Stimulated activated naive CD8-positive, alpha-beta T cell treated with anti-CD3 and anti-CD28 coated beads, Interleukin-15, Interleukin-2, amounts not matched to agents 100 U/mL and 50 U/mL, for 24 hours (primary cell): ENCODE measurements around the gene DNER.
"Not testable (repeated sequence)": the region's sequence is repeated elsewhere in the genome, so short reads cannot be mapped to it uniquely, and the experiment has no call there.

Experiments used
- ATAC-seq: fragments of 150-1000 bp; cut with Tn5 transposase; one replicate; pipeline ENCODE4 v1.10.0; 2021
- DNase-seq: peaks from one replicate; pipeline ENCODE4 v3.0.0; 2021

DNER gene

GRCh38 chr2:229714736-229715541 lies 584 bp upstream of the DNER start:
- DNase-seq, result peak; percentile 53
- peak; percentile 41 for ATAC-seq

GRCh38 chr2:229713371-229714079 lies 830 bp downstream of the DNER start:
- peak; percentile 54 for ATAC-seq
- DNase-seq, result peak; percentile 10

GRCh38 chr2:229712136-229712535 lies 2.2 kb downstream of the DNER start:
- DNase-seq (no peak), ATAC-seq (no peak)

GRCh38 chr2:229708335-229708734 lies 6.0 kb downstream of the DNER start:
- no peak for ATAC-seq

GRCh38 chr2:229703909-229704630 lies 10.3 kb downstream of the DNER start:
- no peak for ATAC-seq
- no peak for DNase-seq

More at GRCh38 chr2:229708335-229708734, 6.0 kb downstream of the DNER start:
- no peak for DNase-seq

- no peak for ATAC-seq
- no peak for DNase-seq
Measured at GRCh38 chr2:229701716-229702115, 12.6 kb downstream of the DNER start.

- no peak for DNase-seq
- no peak for ATAC-seq
Measured at GRCh38 chr2:229701062-229701461, 13.3 kb downstream of the DNER start.

- DNase-seq (no peak), ATAC-seq (no peak)
Measured at GRCh38 chr2:229695961-229696360, 18.4 kb downstream of the DNER start.

GRCh38 chr2:229693845-229694244 lies 20.5 kb downstream of the DNER start:
- not testable (repeated sequence) for ATAC-seq, DNase-seq

- DNase-seq (no peak), ATAC-seq (no peak)
Measured at GRCh38 chr2:229691631-229692030, 22.7 kb downstream of the DNER start.

- no peak for DNase-seq
- no peak for ATAC-seq
Measured at GRCh38 chr2:229689307-229689839, 25.0 kb downstream of the DNER start.

- ATAC-seq (no peak), DNase-seq (no peak)
Measured at GRCh38 chr2:229688141-229688540, 26.2 kb downstream of the DNER start.

- ATAC-seq (no peak), DNase-seq (no peak)
Measured at GRCh38 chr2:229686122-229686919, 28.0 kb downstream of the DNER start.

- DNase-seq (no peak), ATAC-seq (no peak)
Measured at GRCh38 chr2:229684942-229685562, 29.3 kb downstream of the DNER start.

GRCh38 chr2:229679393-229680125 lies 34.8 kb downstream of the DNER start:
- no peak for ATAC-seq

GRCh38 chr2:229675569-229675968 lies 38.8 kb downstream of the DNER start:
- no peak for DNase-seq
- no peak for ATAC-seq

More at GRCh38 chr2:229679393-229680125, 34.8 kb downstream of the DNER start:
- DNase-seq, result no peak

- ATAC-seq, result no peak
Measured at GRCh38 chr2:229674830-229675530, 39.4 kb downstream of the DNER start.

GRCh38 chr2:229673676-229674075 lies 40.7 kb downstream of the DNER start:
- DNase-seq, result no peak
- ATAC-seq, result no peak

More at GRCh38 chr2:229674830-229675530, 39.4 kb downstream of the DNER start:
- no peak for DNase-seq

- no peak for DNase-seq
- ATAC-seq, result no peak
Measured at GRCh38 chr2:229672021-229672420, 42.3 kb downstream of the DNER start.

- DNase-seq (no peak), ATAC-seq (no peak)
Measured at GRCh38 chr2:229669841-229670240, 44.5 kb downstream of the DNER start.
